Stimulated activated CD4-positive, alpha-beta T cell treated with anti-CD3 and anti-CD28 coated beads, Interleukin-15, amount 100 ng/mL, for 1 hour (primary cell): ENCODE results near the gene TP53INP2.
"Not testable (repeated sequence)": the region's sequence is repeated elsewhere in the genome, so short reads cannot be mapped to it uniquely, and the experiment has no call there.

Experiments
- DNase-seq, 2 donors: peaks; one replicate each; pipeline ENCODE4 v3.0.0-alpha.2; 2020; ENCODE audit warnings: low read depth in 1 of 2, low spot score in 1 of 2

Gene TP53INP2

DNA sequence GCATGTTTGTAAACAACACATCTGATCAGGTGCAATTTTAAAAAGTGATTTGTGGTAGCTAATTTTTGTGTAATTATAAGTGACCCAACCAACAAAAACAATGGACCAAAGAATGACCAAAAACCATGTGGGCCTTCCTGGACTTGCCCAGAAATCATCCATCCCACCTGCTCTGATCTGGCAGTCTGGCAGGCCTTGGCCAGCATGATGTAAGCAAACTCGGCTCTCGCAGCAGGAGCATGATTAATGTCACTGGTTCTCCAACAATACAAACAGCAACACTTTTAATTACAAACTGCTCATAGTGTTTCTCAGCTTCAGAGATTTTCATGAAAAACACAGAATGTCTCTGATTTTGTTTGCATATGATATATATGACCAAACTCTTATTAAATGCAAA lies 16.1 kb downstream of the TP53INP2 start:
- DNase-seq: no peak

DNA sequence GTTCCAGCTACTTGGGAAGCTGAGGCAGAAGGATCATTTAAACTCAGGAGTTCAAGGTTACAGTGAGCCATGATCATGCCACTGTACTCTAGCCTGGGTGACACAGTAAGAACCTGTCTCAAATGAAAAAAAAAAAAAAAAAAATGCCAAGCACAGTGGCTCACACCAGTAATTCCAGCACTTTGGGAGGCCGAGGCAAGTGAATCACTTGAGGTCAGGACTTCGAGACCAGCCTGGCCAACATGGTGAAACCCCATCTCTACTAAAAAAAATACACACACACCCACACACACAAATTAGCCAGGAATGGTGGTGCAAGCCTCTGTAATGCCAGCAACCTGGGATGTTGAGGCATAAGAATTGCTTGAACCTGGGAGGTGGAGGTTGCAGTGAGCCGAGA lies 18.4 kb downstream of the TP53INP2 start:
- DNase-seq: not testable (repeated sequence)

DNA sequence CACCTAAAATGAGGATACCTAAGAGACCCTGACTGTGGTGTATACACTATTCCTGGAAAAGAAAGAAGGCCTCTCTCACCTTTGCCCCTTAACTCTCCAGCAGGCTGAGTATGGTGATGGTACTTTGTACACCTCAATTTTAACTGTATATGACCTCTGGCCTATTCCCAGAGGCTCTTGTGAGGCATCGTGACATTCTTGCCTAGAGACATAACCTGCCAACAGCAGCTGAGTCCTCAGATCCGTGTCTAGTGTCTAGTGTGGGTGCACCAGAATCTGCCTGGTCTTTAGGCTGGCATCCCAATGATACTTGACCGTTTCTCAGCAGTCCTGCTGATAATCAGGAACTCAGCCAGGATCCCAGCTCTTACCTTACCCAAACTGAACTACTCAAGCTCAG lies 20.0 kb downstream of the TP53INP2 start:
- DNase-seq: no peak

DNA sequence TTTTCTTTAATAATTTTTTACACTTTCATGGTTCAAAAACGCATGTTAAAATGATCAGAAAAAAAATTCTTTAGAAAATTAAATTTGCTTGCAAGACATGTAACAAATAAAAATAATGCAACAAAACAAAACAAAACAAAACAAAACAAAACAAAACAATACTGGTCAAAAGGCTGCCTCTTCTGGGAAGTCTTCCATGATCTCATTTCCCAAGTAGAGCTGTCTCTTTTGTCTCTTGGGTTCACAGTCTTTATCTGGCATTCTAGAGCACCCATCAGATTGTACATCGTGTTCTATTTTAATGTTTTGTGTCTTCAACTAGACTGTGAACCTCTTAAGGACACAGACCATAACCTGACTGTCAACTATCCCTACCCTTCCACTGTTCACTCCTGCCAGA lies 25.3 kb downstream of the TP53INP2 start:
- DNase-seq: no peak

DNA sequence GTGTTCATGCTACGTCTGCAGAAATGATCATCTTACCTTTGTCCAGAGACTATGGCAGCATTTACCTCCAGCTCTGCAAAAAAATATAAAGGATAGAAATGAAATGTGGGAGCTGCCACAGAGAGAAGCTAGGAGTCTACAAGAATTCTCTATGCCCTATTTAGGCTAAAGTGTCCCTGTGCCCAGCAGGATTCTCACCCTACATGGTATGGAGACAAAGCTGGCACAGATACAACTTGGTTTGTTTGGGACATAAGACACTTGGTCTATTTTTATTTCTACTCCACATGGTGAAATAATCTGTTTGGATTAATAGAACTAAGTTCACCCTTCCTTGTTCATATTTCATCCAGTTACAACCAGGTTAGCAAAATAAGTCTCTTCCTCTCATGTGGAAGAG lies 28.4 kb downstream of the TP53INP2 start:
- no peak for DNase-seq

DNA sequence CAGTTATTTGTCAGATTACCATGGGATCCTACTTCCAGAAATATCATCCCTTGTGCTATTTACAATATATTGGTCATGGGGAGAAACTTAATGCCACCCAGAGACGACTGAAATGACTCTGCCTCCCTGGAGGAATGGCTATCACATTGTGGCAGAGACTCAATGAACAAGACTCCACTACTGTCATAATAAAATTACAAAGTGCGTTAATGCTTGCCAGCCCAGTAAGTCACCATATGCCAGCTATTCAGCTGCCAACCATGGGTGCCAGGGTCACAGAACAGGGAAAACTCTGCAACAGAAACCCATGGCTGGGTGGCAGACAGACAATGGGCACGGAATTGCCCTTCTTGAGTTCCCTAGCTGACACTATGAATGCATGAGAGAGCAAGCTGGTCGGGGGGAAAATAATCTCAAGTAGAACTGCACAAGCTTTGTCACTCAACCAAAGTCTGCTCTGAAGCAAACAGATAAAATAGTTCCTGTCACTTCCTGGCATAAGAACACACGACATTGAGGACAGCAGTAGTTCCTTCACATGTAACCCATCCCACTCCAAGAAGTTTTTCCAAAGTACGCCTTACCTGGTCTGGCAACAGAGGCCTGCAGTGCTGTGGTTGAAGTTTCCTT lies 32.1 kb downstream of the TP53INP2 start:
- DNase-seq: no peak

DNA sequence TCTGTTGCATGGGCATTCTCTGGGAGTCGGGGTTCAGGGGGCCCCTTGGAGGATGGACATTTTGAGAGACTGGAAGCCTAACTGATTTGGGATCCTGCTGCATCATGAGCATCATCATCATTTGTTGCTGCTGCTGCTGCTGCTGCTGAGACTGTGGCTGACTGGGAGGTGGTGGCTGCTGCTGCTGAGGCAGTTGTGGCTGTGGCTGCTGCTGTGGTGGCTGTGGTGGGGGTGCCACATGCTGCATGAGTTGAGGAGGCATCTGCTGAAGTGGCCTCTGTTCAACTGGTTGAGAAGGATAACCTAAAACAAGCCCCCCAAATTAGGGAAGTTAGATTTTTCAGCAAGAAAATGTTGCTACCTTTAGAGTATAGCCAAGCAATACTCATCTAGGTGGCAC lies 38.9 kb downstream of the TP53INP2 start:
- no peak for DNase-seq

DNA sequence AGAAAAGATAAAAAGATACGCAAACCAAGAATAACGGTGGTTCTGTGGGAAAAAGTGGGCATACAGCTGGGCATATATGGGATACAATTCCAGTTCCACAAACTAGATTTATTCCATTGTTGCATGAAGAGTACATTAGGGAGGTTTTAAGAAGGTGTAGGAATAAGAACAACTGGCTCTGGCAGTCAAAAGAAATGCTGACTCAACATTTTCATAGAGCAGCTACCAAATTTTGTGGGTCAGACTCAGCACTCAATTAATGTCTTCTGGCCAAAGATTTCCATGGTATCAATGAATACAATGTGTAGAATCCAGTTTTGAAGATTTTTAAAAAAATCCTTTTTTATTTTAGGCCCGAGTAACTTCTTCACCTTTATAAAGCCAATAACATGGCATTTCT lies 40.2 kb downstream of the TP53INP2 start:
- no peak for DNase-seq

DNA sequence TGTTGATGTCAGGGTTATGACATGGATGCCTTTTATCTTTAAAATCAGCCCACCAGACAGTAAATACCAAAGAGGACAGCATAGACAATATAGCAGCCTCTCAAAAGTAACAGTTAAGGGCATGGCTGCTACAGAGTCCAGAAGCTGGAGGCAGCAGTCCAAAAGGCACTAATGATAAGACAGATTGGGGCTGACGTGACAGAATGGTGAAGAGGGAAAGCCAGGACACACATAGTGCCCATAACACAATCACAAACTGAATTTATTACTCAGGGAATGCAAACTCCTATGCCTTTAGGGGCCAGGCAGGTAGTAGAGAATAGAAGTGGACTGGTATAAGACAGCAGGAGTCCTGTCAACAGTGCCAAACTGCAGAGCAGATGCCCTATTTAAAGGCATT lies 40.7 kb downstream of the TP53INP2 start:
- no peak for DNase-seq

DNA sequence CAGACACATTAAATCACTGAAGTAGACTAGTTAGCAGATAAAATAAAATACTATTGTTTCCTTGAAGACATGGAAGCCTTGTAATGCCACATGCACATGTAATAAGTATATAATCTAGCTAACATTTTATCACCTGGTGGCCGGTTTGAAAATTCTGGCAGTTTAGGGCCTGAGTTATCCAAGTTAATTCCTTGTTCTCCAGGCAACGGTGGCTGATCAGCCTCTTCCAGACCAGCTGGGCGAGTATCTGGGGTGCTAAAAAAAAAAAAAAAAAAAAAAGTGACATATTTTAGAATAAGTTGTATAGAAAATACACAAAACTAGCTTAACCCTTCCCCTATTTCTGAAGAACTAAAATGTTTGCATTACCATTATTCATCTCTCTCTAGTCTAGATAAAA lies 42.5 kb downstream of the TP53INP2 start:
- no peak for DNase-seq

DNA sequence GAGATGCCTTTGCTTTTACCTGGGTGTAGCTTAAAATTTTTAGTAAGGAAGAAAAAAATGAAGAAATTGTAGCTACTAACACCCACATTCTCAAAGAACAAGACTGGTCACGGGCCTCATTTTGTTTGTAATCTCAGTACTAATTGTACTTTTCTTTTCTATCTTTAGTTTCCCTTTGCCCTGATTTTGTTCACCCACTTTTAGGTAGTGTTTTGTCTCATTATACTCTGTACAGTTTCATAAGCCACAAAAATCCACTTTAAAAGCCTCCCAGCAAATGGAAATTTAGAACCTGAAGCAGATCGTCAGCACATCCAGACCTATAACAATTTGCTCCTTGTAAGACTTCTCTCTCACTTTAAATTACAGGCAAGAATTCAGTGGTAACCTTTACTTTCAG lies 43.3 kb downstream of the TP53INP2 start:
- DNase-seq: no peak

DNA sequence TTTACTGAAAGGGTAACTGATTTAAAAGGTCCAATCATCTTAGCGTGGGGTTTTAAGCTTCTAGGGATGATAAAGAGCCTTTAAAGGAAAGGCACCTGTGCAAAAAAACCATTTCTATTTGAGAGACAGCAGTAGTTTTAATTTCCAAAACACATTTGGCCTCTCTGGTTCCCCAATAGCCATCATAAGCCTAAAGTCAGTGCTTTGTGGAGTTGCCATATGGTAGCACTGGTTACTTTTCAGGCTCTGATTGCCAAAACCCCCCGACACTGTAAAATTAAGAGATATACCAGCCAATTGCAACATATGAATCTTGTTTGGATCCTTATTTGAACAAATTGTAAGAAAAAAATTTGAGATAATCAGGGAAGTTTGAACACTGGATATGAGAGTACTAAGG lies 44.6 kb downstream of the TP53INP2 start:
- no peak for DNase-seq

DNA sequence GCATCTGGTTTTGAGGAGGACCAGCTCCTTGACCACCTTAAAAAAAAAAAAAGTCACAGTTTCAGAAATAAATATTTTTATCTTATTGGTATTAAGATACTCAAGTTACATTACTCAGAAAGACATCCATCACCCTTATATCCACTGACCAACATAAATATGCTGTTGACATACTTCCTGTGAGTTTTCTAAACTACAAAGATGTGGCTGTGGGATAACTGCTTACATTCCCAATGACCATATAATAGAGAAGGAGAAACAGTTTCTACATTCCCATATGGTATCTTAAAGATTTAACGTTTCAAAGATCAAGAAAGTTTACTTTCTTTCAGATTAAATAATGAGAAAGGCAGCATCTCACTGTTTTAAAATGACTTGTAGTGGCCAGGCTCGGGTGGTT lies 46.3 kb downstream of the TP53INP2 start:
- no peak for DNase-seq

DNA sequence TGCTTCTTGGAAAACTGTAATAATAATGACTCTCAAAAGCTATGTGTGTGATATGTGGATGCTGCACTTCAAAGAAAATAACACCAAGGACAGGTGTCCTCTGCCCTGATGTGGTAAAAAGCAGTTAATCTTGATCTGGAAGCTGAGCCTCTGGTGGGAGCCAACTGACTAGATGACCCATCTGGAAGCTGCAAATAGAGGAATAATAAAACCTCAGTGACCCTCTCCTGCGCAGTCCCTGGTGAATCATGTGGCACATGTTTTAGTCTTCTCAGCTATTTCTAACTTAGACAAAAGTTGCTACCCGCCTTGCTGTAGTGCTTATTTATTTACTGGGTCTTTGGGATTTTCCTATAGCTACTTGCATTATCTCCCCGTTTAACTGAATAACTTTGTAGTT lies 47.3 kb downstream of the TP53INP2 start:
- DNase-seq: no peak

DNA sequence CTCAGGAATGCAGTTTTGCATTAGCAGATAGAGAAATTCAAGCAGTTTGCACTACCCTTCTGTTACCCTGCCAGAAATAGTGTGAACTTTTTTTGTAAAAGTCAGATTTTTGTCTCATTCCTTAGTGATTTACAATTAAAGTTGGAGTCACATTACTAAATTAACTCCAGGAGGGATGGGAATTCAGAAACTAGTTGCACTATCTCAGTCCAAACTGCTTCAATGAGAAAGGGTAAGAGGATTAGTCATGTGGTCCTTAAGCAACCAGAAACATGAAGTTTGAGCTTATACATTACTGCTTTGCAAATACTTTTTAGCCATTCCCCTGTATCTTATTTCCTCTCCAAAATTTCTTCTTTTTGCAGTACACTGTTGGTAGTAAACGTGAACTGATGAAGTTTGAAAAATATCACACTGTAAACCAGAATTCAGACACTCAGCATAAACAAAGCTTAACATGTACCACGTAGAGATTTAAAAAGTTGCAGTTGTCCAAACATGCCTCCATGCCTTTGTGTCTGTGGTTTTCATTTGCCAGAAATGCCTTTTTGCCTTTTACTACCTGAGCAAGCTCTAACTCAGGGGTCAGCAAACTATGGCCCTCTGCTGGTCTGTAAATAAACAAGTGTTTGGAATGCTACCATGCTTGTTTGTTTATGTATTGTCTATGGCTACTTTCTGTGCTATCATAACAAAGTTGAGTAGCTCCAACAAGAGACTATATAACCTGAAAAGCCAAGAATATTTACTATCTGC lies 49.7 kb downstream of the TP53INP2 start:
- no peak for DNase-seq

DNA sequence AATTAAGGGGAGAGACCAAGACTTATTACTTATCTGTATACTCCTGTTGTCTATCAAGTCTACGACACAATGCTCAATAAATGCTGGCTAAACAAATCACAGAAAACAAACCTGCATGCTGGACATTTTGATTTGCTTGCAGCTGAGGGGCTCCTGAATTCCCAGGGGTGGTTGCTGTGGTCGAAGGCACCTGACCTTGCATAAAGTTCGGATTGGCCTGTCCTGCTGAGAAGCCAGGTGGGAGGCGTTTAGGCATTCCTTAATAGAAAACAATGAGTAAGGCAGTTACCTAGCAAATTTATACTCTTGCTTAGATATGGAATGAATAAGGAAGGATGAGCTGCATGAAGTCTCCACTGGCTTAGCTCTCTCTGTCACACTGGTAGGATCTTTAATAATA lies 50.5 kb downstream of the TP53INP2 start:
- no peak for DNase-seq

DNA sequence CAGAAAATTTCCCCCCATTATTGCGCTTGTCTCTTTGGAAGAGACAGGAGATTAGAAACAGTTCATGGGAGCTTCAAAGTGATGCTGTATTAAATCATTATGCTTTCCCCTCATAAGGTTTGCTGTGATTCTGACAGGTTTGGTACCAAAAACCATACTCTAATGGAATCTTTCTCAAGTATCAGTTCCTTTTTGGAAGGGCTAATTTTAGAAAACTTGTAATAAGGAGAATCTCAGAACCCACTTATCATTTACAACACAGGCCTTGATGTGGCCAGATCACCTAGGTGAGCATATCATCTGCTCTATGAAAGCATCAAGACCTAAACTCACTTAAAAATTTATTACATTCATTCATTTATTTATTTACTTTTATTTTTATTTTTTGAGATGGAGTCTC lies 51.2 kb downstream of the TP53INP2 start:
- no peak for DNase-seq

DNA sequence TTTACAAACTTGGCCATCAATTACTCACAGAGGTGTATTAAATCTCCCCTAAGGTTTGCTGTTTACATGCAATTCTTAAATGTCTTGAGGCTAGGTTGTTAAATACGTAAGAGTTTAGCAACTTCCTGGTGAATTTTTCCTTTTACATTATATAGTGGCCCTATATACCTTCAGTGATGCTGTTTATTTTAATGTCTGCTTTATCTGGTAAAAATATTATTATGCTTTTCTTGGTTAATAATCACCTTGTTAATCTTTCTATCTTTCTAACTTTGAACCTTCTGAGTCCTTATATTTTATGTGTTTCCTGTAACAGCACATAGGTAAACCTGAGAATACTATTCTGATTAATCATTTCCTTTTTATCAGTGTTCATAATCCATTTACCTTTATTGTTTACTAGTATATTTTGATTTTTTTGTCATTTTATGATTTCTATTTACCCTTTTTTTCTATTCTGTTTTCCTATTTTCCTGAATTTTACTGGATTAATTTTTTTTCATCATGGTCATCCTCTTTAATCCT lies 57.9 kb downstream of the TP53INP2 start:
- no peak for DNase-seq
